ENCODE data around the gene TMEM116. TPM values are rescaled to one million over a fixed set of nuclear protein-coding genes. Genes with fewer than 3 reads are reported as not detected.

TMEM116 gene
- total RNA-seq, 1 experiment from 2014 or later, result 5.3 TPM

DNA sequence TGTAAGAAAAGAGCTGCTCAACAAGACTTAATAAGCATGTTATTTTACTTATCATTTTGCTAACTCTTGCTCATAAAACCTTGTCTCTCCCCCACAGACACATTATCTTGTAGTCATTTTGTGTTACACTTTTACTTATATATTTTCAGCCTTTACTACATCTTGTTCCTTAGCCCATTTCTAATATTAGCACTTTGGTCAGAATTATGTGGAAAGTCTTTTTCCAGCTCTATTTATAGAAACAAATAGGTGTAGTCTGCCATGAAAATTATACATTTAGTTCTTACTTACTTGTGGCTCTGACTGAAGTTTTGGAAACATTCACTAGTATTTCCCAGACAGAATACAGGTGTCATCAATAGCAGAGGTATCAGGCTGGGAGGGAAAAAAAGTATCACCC is 76.1 kb downstream of the TMEM116 start:
- DNase-seq (ENCODE audit: low read depth in 1 of 2, low spot score in 2 of 2), result no peak
- Histone ChIP-seq H3K9me3 (replicated peaks) (no peaks in the 10 kb centered on the region), H3K4me1 (replicated peaks) (no peaks in the 10 kb centered on the region), H3K27ac (no peak overlapping the region), H3K36me3 (no peaks in the 10 kb centered on the region), H3K27me3 (replicated peaks) (no peaks in the 10 kb centered on the region), H3K4me3 (no peak overlapping the region)

DNA sequence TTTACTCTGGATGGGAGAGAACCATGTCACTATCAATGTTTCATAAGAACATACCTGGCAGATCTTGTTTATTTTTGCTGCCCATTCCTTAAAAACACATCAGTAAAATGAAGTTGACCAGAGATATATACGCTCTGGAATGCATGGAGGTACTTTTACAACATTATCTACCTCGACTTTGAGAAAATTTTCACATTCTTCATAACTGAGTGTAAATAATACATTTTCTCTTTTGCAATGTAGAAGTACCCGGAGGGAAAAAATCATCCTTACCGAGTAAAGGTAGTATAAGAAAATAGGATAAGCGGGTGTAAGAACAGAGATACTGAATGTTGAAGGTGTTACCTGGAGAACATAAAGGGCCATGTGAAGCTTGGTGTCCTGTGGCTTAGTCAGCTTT is 80.7 kb downstream of the TMEM116 start:
- Histone ChIP-seq H3K4me3 (no peak overlapping the region), H3K9me3 (replicated peaks) (no peaks in the 10 kb centered on the region), H3K27ac (no peak overlapping the region), H3K27me3 (replicated peaks) (no peaks in the 10 kb centered on the region), H3K4me1 (replicated peaks) (no peaks in the 10 kb centered on the region), H3K36me3 (no peaks in the 10 kb centered on the region)
- DNase-seq (ENCODE audit: low read depth in 1 of 2, low spot score in 2 of 2), result no peak

DNA sequence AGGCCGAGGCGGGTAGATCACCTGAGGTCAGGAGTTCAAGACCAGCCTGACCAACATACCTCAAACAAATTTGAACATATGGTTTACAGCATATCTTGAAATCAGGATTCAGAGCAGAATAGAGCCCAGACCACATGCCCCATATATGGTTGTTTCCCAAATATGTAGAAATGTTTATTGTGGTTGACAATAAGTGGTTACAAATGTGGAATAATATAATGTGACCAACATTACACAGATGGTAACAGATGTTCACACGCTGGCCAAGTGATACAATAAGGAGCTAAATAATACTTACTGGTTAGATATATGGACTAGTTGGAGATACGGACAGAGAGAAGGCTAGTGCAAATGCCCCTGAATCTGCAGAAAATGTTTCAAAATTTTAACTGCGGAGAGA is 85.6 kb downstream of the TMEM116 start:
- H3K27ac ChIP-seq, result no peak overlapping the region
- H3K9me3 ChIP-seq (replicated peaks), result no peaks in the 10 kb centered on the region
- H3K36me3 ChIP-seq, result no peaks in the 10 kb centered on the region
- DNase-seq (ENCODE audit: low read depth in 1 of 2, low spot score in 2 of 2), result no peak
- no peaks in the 10 kb centered on the region for H3K27me3 ChIP-seq (replicated peaks)
- H3K4me3 ChIP-seq, result no peak overlapping the region
- no peaks in the 10 kb centered on the region for H3K4me1 ChIP-seq (replicated peaks)

DNA sequence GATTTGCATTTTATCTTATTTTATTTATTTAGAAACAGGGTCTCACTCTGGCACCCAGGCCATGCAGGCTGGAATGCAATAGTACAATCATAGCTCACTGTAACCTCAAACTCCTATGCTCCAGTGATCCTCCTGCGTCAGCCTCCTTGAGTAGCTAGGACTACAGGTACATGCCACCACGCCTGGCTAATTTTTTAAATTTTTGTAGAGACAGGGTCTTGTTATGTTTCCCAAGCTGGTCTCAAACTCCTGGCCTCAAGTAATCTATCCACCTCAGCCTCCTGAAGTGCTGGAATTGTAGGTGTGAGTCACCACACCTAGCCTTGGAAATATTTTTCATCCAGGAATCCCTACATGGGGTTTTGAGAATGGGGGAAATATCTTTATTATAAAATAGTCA is 86.3 kb downstream of the TMEM116 start:
- DNase-seq (ENCODE audit: low read depth in 1 of 2, low spot score in 2 of 2), result no peak
- Histone ChIP-seq H3K27ac (no peak overlapping the region), H3K9me3 (replicated peaks) (no peaks in the 10 kb centered on the region), H3K4me3 (no peak overlapping the region), H3K4me1 (replicated peaks) (no peaks in the 10 kb centered on the region), H3K36me3 (no peaks in the 10 kb centered on the region), H3K27me3 (replicated peaks) (no peaks in the 10 kb centered on the region)

DNA sequence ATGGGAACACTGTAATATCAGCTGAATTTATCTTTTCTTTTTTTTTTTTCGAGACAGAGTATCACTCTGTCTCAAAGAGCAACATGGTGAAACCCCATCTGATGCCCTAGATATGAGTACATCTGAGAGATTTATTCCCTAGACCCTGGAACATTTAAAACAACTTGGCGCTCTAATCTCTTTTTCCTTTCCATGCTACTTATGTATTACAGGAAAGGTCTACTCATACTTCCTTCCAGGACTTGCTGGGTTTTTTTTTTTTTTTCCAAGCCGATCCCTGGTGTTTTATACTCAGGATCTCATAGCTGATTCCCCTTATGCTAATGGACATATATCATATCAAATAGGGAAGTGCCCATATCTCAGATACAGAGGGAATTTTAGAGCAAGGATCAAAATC is 87.8 kb downstream of the TMEM116 start:
- Histone ChIP-seq H3K4me3 (no peak overlapping the region), H3K4me1 (replicated peaks) (no peaks in the 10 kb centered on the region), H3K27ac (no peak overlapping the region), H3K9me3 (replicated peaks) (no peaks in the 10 kb centered on the region), H3K27me3 (replicated peaks) (no peaks in the 10 kb centered on the region), H3K36me3 (no peaks in the 10 kb centered on the region)
- no peak for DNase-seq (ENCODE audit: low read depth in 1 of 2, low spot score in 2 of 2)

DNA sequence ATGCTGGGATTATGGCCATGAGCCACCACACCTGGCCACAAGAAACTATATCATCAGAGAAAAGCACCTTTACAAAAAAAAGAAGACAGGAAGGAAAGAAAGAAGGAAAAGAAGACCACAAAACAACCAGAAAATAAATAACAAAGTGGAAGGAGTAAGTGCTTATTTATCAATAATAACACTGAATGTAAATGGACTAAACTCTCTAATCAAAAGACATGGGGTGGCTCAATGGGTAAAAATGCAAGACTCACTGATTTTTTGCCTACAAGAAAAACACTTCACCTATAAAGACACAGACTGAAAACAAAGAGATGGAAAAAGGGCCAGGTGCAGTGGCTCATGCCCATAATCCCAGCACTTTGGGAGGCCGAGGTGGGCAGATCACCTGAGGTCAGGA is 105.2 kb downstream of the TMEM116 start:
- Histone ChIP-seq H3K27me3 (replicated peaks) (no peaks in the 10 kb centered on the region), H3K27ac (no peak overlapping the region), H3K36me3 (peaks cover 11% of the 10 kb centered on the region; the same call in 1 of the 2 replicates), H3K4me1 (replicated peaks) (no peaks in the 10 kb centered on the region), H3K9me3 (replicated peaks) (peaks cover 5% of the 10 kb centered on the region; the same call in 1 of the 2 replicates), H3K4me3 (no peak overlapping the region)
- DNase-seq (ENCODE audit: low read depth in 1 of 2, low spot score in 2 of 2), result no peak

DNA sequence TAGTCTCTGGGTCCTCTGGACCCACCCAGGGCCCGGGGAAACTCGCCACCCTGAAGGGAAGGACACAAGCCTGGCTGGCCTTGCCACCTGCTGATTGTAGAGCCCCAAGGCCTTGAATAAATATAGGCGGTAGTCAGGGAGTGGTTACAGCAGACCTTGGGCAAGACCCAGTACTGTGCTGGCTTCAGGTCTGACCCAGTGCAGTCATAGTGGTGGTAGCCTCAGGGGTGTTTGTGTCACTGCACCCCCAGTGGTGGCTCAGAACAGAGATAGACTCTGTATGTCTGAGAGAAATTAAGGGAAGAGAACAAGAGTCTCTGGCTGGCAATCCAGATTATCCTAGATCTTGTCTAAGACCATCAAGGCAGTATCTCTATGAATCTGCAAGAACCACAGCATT is 107.5 kb downstream of the TMEM116 start:
- H3K27me3 ChIP-seq (replicated peaks), result no peaks in the 10 kb centered on the region
- H3K4me3 ChIP-seq, result no peak overlapping the region
- H3K27ac ChIP-seq, result no peak overlapping the region
- H3K4me1 ChIP-seq (replicated peaks), result no peaks in the 10 kb centered on the region
- peaks cover 5% of the 10 kb centered on the region; the same call in 1 of the 2 replicates for H3K9me3 ChIP-seq (replicated peaks)
- DNase-seq (ENCODE audit: low read depth in 1 of 2, low spot score in 2 of 2), result no peak
- H3K36me3 ChIP-seq, result peaks cover 11% of the 10 kb centered on the region; the same call in 1 of the 2 replicates

GRCh38 chr12:111904446-111904975 is 108.5 kb downstream of the TMEM116 start:
- no peaks in the 10 kb centered on the region for H3K27me3 ChIP-seq (replicated peaks)
- no peaks in the 10 kb centered on the region for H3K4me1 ChIP-seq (replicated peaks)
- peaks cover 15% of the 10 kb centered on the region; the same call in 1 of the 2 replicates for H3K36me3 ChIP-seq
- H3K9me3 ChIP-seq (replicated peaks), result peaks cover 5% of the 10 kb centered on the region; the same call in 1 of the 2 replicates
- DNase-seq (ENCODE audit: low read depth in 1 of 2, low spot score in 2 of 2), result no peak
- H3K27ac ChIP-seq, result no peak overlapping the region
- no peak overlapping the region for H3K4me3 ChIP-seq

- Histone ChIP-seq H3K4me1 (replicated peaks) (no peaks in the 10 kb centered on the region), H3K27ac (no peak overlapping the region), H3K27me3 (replicated peaks) (no peaks in the 10 kb centered on the region), H3K36me3 (peaks cover 21% of the 10 kb centered on the region), H3K9me3 (replicated peaks) (no peaks in the 10 kb centered on the region; the same call in 1 of the 2 replicates), H3K4me3 (no peak overlapping the region)
- no peak for DNase-seq (ENCODE audit: low read depth in 1 of 2, low spot score in 2 of 2)
Measured at GRCh38 chr12:111901182-111901581, 111.8 kb downstream of the TMEM116 start.

- Histone ChIP-seq H3K36me3 (peaks cover 51% of the 10 kb centered on the region), H3K27ac (no peak overlapping the region), H3K9me3 (replicated peaks) (no peaks in the 10 kb centered on the region), H3K27me3 (replicated peaks) (no peaks in the 10 kb centered on the region), H3K4me1 (replicated peaks) (no peaks in the 10 kb centered on the region), H3K4me3 (no peak overlapping the region)
- no peak for DNase-seq (ENCODE audit: low read depth in 1 of 2, low spot score in 2 of 2)
Measured at GRCh38 chr12:111894556-111894955, 118.4 kb downstream of the TMEM116 start.

- Histone ChIP-seq H3K4me3 (no peak overlapping the region), H3K4me1 (replicated peaks) (no peaks in the 10 kb centered on the region), H3K36me3 (peaks cover 58% of the 10 kb centered on the region), H3K9me3 (replicated peaks) (no peaks in the 10 kb centered on the region), H3K27me3 (replicated peaks) (no peaks in the 10 kb centered on the region), H3K27ac (no peak overlapping the region)
- DNase-seq (ENCODE audit: low read depth in 1 of 2, low spot score in 2 of 2), result no peak
Measured at GRCh38 chr12:111893287-111893686, 119.7 kb downstream of the TMEM116 start.

DNA sequence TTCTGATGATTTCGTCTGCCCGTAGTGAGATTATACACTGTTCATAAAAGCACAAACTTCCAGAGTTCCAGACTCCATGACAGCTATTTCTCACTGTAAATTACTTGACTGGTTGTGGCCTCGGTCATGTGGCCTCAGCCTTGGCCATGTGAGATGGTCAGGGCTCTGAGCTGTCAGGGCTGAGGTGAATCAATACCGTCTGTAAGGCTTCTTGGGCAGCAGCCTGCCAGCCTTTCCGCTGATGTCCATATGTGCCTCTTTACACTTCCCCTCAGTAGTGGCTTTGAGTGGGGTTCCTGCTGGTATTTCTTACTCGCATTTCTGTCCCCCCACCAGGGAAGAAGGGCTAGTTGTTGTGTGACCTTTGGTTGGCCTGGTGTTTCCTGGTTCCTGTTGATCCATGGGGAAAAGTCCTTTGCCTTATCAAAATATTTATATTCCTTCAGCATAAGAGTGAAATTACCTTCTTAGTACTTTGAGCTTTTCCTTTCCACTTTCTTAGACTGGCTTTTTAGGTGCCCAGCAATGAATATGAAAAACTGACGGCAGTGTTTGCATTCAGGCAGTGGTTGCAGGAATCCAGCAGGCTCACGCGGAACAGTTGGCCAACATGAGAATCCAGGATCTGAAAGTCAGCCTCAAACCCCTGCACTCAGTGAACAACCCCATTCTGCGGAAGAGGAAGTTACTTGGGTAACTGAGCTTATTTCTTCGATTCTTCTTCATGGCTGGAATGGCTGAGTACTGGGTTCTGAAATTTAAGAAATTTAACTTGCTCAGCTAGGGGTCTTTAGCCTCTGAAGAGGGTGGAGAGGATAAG is 124.8 kb downstream of the TMEM116 start:
- no peak for DNase-seq (ENCODE audit: low read depth in 1 of 2, low spot score in 2 of 2)
- Histone ChIP-seq H3K27ac (no peak overlapping the region), H3K9me3 (replicated peaks) (no peaks in the 10 kb centered on the region), H3K36me3 (peaks cover 87% of the 10 kb centered on the region), H3K27me3 (replicated peaks) (no peaks in the 10 kb centered on the region), H3K4me1 (replicated peaks) (no peaks in the 10 kb centered on the region), H3K4me3 (no peak overlapping the region)

DNA sequence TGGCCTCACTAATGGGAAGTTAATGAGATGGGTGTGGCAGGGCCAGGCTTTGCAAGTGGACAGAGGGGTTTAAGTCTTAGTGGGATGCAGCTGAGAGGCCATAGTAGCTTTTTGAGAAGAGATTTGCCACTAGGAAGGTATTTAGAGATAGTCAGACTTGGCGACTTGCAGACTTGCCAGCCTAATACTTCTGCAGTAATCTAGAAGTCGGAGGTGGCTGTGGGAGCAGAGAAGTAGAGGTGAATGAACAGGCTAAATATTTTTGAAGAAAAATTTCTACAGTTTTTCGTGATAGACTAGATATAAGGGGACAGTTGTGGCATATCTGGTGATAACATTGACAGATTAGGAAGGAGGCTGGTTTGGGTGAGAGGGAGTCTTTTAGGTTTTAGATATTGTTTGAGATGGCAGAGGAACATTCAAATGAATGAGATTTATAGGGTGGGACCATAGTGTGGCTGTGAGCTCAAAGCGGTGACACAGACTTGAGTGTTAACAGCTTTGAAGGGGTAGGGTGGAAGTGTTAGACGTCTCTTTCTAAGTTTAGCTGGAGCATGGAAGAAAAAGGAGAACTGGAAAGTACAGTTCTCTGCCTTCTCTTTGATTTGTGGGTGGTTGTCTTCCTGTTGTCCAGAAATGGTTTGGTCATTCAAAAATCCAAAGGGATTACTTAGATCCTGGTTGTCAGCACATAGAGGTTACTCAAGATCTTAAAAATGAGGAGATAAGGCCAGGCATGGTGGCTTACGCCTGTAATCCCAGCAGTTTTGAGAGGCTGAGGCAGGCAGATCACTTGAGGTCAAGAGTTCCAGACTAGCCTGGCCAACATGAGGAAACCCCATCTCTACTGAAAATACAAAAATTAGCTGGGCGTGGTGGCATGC is 126.1 kb downstream of the TMEM116 start:
- Histone ChIP-seq H3K27ac (no peak overlapping the region), H3K36me3 (peaks cover 86% of the 10 kb centered on the region), H3K9me3 (replicated peaks) (no peaks in the 10 kb centered on the region), H3K27me3 (replicated peaks) (no peaks in the 10 kb centered on the region), H3K4me3 (no peak overlapping the region), H3K4me1 (replicated peaks) (no peaks in the 10 kb centered on the region)
- no peak for DNase-seq (ENCODE audit: low read depth in 1 of 2, low spot score in 2 of 2)

DNA sequence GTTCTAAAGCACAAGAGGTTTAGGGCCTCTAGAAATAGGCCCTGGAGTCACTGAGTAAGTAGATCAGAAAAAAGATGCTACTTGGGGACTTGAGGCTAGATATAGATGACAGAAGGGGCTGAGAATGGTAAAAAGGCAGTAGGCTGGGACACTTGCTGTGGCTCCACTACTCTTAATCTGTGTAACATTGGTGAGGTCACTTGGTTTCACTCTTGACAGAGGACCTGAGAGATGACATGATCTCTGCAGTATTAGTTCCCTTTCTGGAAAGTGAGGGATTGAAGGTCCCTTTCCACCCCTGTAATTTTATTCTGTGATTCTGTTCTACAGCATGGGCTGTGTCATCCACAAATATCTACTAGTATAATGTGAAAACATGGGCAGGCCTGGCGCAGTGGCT is 131.2 kb downstream of the TMEM116 start:
- Histone ChIP-seq H3K4me1 (replicated peaks) (no peaks in the 10 kb centered on the region), H3K27me3 (replicated peaks) (no peaks in the 10 kb centered on the region), H3K27ac (no peak overlapping the region), H3K4me3 (no peak overlapping the region), H3K9me3 (replicated peaks) (no peaks in the 10 kb centered on the region), H3K36me3 (peaks cover 78% of the 10 kb centered on the region)
- no peak for DNase-seq (ENCODE audit: low read depth in 1 of 2, low spot score in 2 of 2)
